MM.1S (cell line): ENCODE data around the gene XYLT1.

ENCODE experiments used
- DNase-seq: peaks from one replicate; pipeline ENCODE4 v3.0.0-alpha.2; 2015
- H2AFZ ChIP-seq: fragments of 300-600 bp; sonication (generic); 2 replicates; pipeline ENCODE4 v1.6.0; 2016; ENCODE audit warnings: antibody characterized with exemption, low read length
- H3F3A ChIP-seq: fragments of 300-600 bp; sonication (generic); 2 replicates; pipeline ENCODE4 v1.6.1; 2016; ENCODE audit warnings: mild to moderate bottlenecking, antibody characterized with exemption, low read length, moderate library complexity, mixed read lengths; ENCODE audit not compliant: insufficient read depth
- H3K27ac ChIP-seq: fragments of 300-600 bp; sonication (generic); 2 replicates; pipeline ENCODE4 v1.5.1; 2016; ENCODE audit warnings: mild to moderate bottlenecking, low read length
- H3K27me3 ChIP-seq: fragments of 300-600 bp; sonication (generic); replicated peaks from 2 replicates; pipeline ENCODE4 v1.6.0; 2016; ENCODE audit warnings: low read length; ENCODE audit not compliant: insufficient read depth
- H3K36me3 ChIP-seq: fragments of 300-600 bp; sonication (generic); replicated peaks from 2 replicates; pipeline ENCODE4 v1.6.1; 2016; ENCODE audit warnings: mild to moderate bottlenecking, low read length, mixed read lengths; ENCODE audit not compliant: insufficient read depth
- H3K4me1 ChIP-seq: fragments of 300-600 bp; sonication (generic); 2 replicates; pipeline ENCODE4 v1.6.1; 2016; ENCODE audit warnings: low read length, mixed read lengths
- H3K4me2 ChIP-seq: fragments of 300-600 bp; sonication (generic); 2 replicates; pipeline ENCODE4 v1.6.0; 2016; ENCODE audit warnings: low read depth, low read length
- H3K4me3 ChIP-seq: fragments of 300-600 bp; sonication (generic); 2 replicates; pipeline ENCODE4 v1.5.1; 2016; ENCODE audit warnings: low read length, mixed read lengths
- H3K79me2 ChIP-seq: fragments of 300-600 bp; sonication (generic); 2 replicates; pipeline ENCODE4 v1.6.1; 2016; ENCODE audit warnings: mixed run types, low read length, mixed read lengths
- H3K9ac ChIP-seq: fragments of 300-600 bp; sonication (generic); 2 replicates; pipeline ENCODE4 v1.6.1; 2016; ENCODE audit warnings: low read length, mixed read lengths
- H3K9me2 ChIP-seq: fragments of 300-600 bp; sonication (generic); replicated peaks from 2 replicates; pipeline ENCODE4 v1.6.1; 2016; ENCODE audit warnings: mild to moderate bottlenecking, low read length, mixed read lengths; ENCODE audit not compliant: insufficient read depth
- H3K9me3 ChIP-seq: fragments of 300-600 bp; sonication (generic); replicated peaks from 2 replicates; pipeline ENCODE4 v1.6.1; 2016; ENCODE audit warnings: mild to moderate bottlenecking, low read length, mixed read lengths; ENCODE audit not compliant: insufficient read depth
- H4K20me1 ChIP-seq: fragments of 300-600 bp; sonication (generic); 2 replicates; pipeline ENCODE4 v1.6.1; 2016; ENCODE audit warnings: mild to moderate bottlenecking, low read length, moderate library complexity, mixed read lengths; ENCODE audit not compliant: insufficient read depth
- CTCF ChIP-seq: fragments of 300-600 bp; sonication (generic); IDR thresholded peaks from 2 replicates; pipeline ENCODE4 v1.5.1; 2016; ENCODE audit warnings: antibody characterized with exemption, low read length, mixed read lengths
- EZH2 ChIP-seq: fragments of 300-600 bp; sonication (generic); optimal IDR thresholded peaks from 2 replicates; pipeline ENCODE3; 2017; ENCODE audit warnings: low read depth, mild to moderate bottlenecking, antibody characterized with exemption, low read length, mixed read lengths
- EZH2phosphoT487 ChIP-seq: fragments of 300-600 bp; sonication (generic); IDR thresholded peaks from 2 replicates; pipeline ENCODE4 v1.6.1; 2018; ENCODE audit warnings: antibody characterized with exemption, low read length

XYLT1 gene

GRCh38 chr16:17395849-17396480, 74.8 kb downstream of the XYLT1 start:
- DNase-seq: no peak
- TF ChIP-seq EZH2 (no peak), CTCF (no peak), EZH2phosphoT487 (no peak)
- H3K27ac ChIP-seq: no peak overlapping the region
- no peak overlapping the region for H3K9ac ChIP-seq
- no peaks in the 10 kb centered on the region for H3K27me3 ChIP-seq
- no peak overlapping the region for H3K4me3 ChIP-seq
- no peaks in the 10 kb centered on the region for H3F3A ChIP-seq
- H3K79me2 ChIP-seq: peaks cover 29% of the 10 kb centered on the region
- no peak overlapping the region for H3K4me2 ChIP-seq
- H3K36me3 ChIP-seq: no peaks in the 10 kb centered on the region
- no peaks in the 10 kb centered on the region for H3K9me2 ChIP-seq
- no peak overlapping the region for H2AFZ ChIP-seq
- no peaks in the 10 kb centered on the region for H3K4me1 ChIP-seq
- no peaks in the 10 kb centered on the region for H3K9me3 ChIP-seq
- H4K20me1 ChIP-seq: no peaks in the 10 kb centered on the region; the same call in 1 of the 2 replicates

- no peaks in the 10 kb centered on the region for H3K9me2 ChIP-seq
- no peak overlapping the region for H3K4me2 ChIP-seq
- H2AFZ ChIP-seq: no peak overlapping the region
- H3K9ac ChIP-seq: no peak overlapping the region
- no peaks in the 10 kb centered on the region; the same call in 1 of the 2 replicates for H4K20me1 ChIP-seq
- H3K9me3 ChIP-seq: no peaks in the 10 kb centered on the region
- H3K36me3 ChIP-seq: no peaks in the 10 kb centered on the region
- H3K27ac ChIP-seq: no peak overlapping the region
- TF ChIP-seq EZH2: no peak
- no peak for TF ChIP-seq EZH2phosphoT487
- no peak for TF ChIP-seq CTCF
- DNase-seq: no peak
- H3K79me2 ChIP-seq: peaks cover 40% of the 10 kb centered on the region
- no peaks in the 10 kb centered on the region for H3K27me3 ChIP-seq
- H3K4me3 ChIP-seq: no peak overlapping the region
- H3K4me1 ChIP-seq: no peaks in the 10 kb centered on the region
- no peaks in the 10 kb centered on the region for H3F3A ChIP-seq
These were observed 77.7 kb downstream of the XYLT1 start for GRCh38 chr16:17392857-17393692.

- no peaks in the 10 kb centered on the region for H3K4me1 ChIP-seq
These were observed 78.5 kb downstream of the XYLT1 start for GRCh38 chr16:17392127-17392856.

More at GRCh38 chr16:17392127-17392856, 78.5 kb downstream of the XYLT1 start:
- Histone ChIP-seq H3K9me3 (no peaks in the 10 kb centered on the region), H3K27ac (no peak overlapping the region), H3K27me3 (no peaks in the 10 kb centered on the region), H4K20me1 (no peaks in the 10 kb centered on the region; the same call in 1 of the 2 replicates), H3K9ac (no peak overlapping the region), H3K79me2 (peaks cover 42% of the 10 kb centered on the region), H2AFZ (no peak overlapping the region), H3K36me3 (no peaks in the 10 kb centered on the region), H3F3A (no peaks in the 10 kb centered on the region), H3K4me3 (no peak overlapping the region), H3K9me2 (no peaks in the 10 kb centered on the region), H3K4me2 (no peak overlapping the region)
- TF ChIP-seq CTCF (no peak), EZH2 (no peak), EZH2phosphoT487 (no peak)
- no peak for DNase-seq
